OCI-LY3 (cell line): ENCODE data around the gene ABHD8.

Experiments used
- CTCF ChIP-seq: fragments of 200-600, 300-600 bp; sonication (generic); IDR thresholded peaks from 2 replicates; pipeline ENCODE4 v1.5.1; 2014; ENCODE audit warnings: antibody characterized with exemption, low read length, low read depth
- EZH2phosphoT487 ChIP-seq: fragments of 200-600 bp; shearing (Covaris generic); IDR thresholded peaks from 2 replicates; pipeline ENCODE4 v1.6.1; 2018; ENCODE audit warnings: antibody characterized with exemption, mixed run types, low read depth

GRCh38 chr19:17282488-17283125 lies 20.6 kb downstream of the ABHD8 start:
- TF ChIP-seq CTCF = peak; percentile 92
- no peak for TF ChIP-seq EZH2phosphoT487
